ENCODE measurements around the gene MCMBP.
"Not testable (repeated sequence)": the region's sequence is repeated elsewhere in the genome, so short reads cannot be mapped to it uniquely, and the experiment has no call there.

Gene MCMBP, protein sequence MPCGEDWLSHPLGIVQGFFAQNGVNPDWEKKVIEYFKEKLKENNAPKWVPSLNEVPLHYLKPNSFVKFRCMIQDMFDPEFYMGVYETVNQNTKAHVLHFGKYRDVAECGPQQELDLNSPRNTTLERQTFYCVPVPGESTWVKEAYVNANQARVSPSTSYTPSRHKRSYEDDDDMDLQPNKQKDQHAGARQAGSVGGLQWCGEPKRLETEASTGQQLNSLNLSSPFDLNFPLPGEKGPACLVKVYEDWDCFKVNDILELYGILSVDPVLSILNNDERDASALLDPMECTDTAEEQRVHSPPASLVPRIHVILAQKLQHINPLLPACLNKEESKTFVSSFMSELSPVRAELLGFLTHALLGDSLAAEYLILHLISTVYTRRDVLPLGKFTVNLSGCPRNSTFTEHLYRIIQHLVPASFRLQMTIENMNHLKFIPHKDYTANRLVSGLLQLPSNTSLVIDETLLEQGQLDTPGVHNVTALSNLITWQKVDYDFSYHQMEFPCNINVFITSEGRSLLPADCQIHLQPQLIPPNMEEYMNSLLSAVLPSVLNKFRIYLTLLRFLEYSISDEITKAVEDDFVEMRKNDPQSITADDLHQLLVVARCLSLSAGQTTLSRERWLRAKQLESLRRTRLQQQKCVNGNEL

DNA sequence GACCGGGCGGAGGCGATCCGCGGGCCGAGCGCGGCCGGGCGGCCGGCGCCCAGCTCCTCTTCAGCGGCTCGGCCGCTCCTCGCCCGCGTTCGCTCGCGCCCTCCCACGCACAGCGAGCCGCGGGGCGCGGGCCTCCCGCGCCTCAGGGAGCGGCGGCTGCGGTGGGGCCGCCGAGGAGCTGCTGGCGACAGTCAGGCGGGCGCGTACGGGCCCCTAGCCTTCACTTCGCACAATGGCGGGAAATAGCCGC lies at the start of gene MCMBP:
Gene MCMBP, minus strand, starts transcription at position 234 of the 250 bp plus-strand sequence. CDS start 259 bp downstream, outside the sequence.
- no peak for FAIRE-seq

DNA sequence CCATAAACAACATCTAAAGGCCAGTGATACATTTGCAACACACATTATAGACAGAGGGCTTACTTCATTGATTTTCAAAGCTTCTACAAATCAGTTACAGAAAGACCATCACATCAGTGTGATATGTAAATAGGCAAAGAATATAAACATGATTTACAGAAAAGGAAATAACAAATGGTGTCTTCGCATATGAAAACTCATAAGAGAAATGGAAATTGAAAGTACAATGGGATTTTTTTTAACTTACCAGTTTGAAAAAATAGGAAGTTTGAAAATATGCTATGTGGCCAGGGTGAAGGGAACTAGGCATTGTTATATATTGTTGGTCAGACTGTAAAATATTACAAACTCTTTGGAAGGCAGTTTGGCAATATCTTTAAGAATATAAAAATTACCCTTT lies 47.2 kb upstream of the MCMBP start:
- FAIRE-seq = no peak

DNA sequence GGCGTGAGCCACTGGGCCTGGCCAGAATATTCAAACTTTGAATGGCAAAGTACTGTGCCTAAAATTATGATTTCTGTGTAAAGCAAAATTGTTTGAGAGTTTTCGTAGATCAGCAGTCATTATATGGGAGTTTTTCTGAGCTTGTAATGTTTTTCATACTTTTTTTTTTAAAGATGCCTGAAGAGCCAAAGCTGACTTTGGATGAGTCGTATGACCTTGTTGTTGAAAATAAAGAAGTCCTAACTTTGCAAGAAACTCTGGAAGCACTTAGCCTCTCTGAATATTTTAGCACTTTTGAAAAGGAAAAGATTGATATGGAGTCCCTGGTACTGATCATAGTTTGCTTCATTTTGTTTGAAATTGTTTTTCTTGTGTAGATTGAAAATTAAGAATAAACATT lies 46.6 kb upstream of the MCMBP start:
- no peak for FAIRE-seq

DNA sequence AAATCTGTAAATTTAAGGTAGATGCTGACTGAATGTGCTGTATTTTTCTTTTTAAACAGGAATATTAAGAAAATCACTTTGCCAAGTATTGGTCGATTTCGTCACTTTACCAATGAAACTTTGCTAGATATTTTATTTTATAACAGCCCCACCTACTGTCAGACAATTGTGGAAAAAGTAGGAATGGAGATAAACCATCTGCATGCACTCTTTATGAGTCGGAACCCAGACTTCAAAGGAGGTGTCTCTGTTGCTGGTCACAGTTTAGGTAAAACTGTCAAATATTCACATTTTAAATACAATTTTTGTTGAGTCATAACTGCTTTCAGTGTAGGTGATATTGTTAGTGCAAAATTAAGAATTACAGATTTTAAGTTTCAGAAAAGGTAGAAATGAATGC lies 45.1 kb upstream of the MCMBP start:
- FAIRE-seq = no peak

DNA sequence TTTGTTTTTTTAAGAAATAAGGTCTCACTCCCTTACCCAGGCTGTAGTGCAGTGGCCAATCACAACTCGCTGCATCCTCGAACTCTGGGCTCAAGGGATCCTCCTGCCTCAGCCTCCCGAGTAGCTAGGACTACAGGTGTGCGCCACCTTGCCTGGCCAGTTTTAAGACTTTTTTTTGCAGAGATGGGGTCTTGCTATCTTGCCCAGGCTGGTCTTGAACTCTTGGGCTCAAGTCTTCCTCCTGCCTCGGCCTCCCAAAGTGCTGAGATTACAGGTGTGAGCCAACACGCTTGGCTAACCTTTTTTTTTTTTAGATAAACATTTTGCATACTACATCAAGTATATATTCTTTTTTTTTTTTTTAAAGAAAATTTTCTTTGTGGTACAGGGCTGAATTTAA lies 38.0 kb upstream of the MCMBP start:
- no peak for FAIRE-seq

DNA sequence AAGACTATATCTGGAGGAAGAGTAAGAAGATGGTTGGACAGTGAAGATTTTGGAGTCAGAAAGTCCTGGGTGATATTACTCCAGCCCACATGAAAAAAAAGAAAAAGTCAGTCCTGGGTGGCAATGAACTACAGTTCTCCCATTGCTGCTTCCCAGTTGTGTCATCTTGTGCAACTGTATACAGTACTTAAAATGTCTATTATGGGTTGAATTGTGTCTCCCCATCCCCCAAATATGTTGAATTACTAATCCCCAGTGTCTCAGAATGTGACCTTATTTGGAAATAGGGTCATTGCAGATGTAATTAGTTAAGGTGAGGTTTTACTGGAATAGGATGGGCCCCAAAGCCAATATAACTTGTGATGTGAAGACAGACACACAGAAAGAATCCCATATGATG lies 35.5 kb upstream of the MCMBP start:
- no peak for FAIRE-seq

DNA sequence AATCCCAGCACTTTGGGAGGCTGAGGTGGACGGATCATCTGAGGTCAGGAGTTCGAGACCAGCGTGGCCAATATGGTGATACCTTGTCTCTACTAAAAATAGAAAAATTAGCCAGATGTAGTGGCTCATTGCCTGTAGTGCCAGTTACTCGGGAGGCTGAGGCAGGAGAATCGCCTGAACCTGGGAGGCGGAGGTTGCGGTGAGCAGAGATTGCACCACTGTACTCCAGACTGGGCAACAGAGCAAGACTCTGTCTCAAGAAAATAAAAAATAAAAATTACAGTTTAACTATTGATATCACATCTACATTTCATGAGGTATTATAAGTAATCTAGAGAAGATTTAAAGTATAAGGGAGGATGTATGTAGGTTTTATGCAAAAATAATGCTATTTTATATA lies 35.1 kb upstream of the MCMBP start:
- FAIRE-seq = not testable (repeated sequence)

DNA sequence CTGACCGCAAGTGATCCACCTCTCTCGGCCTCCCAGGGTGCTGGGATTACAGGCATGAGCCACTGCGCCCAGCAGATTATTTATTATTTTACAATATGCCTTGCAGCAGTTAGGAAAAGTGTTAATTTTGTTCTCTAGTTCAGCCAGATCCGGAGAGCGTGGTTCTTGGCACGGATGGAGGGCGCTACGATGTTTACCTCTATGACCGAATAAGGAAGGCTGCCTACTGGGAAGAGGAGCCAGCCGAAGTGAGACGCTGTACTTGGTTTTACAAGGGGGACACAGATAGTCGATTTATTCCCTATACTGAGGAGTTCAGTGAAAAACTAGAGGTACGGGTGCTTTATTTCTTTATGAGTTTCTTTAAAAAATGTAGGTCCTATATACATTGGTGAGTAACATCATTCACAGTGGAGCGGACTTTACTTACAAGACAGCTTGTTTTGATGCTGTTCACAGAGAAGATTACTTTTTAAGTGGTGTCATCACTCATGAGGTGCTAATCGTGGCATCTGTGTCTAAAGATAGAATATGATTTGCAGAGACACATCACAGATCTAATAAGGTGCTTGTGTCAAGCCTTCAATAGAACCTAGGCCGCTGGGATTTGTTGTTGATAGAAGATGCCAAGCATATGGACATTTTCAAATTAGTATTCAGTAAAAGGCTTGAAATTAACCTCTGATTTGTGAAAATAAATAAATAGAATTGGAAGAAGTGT lies 31.5 kb upstream of the MCMBP start:
- FAIRE-seq = no peak

DNA sequence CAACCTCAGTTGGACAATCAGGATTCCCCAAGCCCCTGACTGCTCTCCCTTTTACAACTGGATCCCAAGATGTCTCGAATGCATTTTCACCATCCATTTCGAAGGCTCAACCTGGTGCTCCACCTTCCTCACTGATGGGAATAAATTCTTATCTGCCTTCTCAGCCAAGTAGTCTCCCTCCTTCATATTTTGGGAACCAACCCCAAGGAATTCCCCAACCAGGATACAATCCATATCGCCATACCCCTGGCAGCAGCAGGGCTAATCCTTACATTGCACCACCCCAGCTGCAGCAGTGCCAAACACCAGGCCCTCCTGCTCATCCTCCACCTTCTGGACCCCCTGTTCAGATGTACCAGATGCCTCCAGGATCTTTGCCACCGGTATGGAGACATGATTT lies 25.9 kb upstream of the MCMBP start:
- no peak for FAIRE-seq

DNA sequence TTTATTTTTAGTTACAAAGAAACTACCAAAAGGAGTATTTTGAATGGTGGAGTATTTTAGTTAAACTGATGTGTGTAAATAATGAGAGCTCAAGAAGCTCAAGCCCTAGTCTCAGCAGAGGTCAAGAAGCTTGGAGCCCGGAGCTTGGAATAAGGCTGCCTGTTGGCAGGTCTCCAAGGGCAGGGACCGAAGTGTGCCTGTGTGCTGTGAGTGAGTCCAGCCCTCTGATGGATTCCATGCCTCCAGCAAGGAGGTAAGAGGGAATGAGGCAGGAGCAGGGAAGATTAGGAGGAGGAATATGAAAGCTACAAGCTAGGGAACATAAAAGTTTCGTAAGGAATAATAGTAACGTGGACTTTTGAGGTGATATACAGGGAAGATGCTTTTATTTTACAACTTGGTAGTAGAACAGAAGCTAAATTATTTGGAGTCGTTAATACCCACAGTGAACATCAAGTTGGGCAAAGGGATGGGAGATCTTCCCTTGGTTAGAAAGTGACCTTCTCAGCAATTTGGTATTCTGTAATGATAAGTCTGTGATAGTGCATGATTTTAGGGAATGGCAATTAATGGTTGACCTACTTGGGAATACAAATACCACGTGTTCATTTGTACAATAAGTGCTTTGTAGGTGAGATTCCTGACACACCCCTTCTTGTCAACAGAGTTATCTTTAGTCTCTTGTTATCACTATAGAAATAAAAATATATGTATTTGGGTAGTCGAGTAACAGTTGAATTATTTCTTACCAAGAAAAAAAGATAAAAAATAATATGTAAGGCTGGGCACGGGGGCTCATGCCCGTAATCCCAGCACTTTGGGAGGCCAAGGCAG lies 24.5 kb upstream of the MCMBP start:
- FAIRE-seq = no peak

DNA sequence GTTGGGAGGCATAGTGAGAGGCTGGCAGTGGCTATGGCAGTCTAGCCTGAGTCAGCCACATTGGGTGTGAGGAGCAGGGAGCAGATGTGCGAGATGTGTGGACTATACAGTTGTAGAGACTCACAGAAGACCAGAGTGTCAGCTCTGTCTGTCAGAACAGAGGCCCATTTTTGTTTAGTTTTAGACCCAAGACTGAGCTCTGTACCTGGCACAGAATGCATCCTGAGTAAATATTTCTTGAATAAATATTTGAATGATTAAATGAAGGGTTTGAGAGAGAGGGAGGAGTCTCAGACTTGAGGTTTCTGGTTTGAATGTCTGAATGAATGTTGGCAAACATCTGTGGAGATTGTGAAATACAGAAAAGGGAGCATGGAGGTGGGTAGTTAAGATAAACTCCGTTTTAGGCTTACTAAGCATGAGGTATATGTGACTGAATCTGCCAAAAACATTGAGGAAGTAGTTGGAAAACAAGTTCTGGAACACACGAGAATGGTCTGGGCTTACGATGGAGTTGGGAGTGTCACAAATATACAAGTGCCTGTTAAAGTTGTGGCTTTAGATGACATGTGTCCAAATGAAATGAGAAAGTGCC lies 23.5 kb upstream of the MCMBP start:
- no peak for FAIRE-seq

DNA sequence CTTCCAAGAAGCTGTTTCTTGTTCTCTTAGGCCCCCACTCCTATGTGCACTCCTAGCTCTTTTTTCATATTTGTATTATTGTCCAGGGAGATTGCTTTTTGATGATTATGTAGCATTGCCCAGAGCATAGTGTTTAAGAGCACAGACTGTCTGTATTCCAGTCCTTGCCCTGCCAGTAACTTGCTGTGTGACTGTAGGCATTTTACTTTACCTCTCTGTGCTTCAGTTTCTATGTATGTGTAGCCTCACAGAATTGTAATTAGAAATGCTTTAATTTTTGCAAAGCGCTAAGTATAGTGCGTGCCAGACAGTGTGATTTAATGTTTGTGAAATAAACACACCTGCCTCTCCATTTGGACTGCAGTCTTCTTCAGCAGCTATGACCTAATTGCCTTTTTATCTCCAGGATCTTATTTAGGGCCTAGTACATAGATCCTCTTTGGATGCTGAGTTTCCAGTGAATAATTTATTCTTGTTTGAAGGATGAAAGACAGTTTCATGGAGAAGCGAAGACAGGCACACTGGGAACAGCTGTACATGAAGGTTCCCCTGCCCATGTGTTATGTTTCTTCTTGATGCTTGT lies 21.3 kb upstream of the MCMBP start:
- no peak for FAIRE-seq

DNA sequence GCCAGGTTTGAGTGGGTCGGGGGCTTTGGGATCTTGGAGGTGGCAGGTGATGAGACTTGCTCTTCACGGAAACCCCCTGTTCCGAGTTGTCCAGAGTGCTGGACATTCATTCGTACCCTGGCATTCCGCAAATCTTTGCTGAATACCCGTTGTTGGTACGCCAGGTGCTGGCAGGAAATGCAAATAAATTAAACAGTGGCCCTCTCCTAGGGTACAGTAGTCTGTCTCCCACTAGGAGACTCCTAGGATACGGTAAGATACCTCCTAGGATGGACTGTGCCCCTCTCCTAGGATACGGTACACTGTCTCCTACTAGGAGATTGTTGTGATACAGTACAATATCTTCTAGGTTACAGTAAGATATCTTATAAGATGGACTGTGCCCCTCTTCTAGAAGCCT lies 20.4 kb upstream of the MCMBP start:
- no peak for FAIRE-seq

DNA sequence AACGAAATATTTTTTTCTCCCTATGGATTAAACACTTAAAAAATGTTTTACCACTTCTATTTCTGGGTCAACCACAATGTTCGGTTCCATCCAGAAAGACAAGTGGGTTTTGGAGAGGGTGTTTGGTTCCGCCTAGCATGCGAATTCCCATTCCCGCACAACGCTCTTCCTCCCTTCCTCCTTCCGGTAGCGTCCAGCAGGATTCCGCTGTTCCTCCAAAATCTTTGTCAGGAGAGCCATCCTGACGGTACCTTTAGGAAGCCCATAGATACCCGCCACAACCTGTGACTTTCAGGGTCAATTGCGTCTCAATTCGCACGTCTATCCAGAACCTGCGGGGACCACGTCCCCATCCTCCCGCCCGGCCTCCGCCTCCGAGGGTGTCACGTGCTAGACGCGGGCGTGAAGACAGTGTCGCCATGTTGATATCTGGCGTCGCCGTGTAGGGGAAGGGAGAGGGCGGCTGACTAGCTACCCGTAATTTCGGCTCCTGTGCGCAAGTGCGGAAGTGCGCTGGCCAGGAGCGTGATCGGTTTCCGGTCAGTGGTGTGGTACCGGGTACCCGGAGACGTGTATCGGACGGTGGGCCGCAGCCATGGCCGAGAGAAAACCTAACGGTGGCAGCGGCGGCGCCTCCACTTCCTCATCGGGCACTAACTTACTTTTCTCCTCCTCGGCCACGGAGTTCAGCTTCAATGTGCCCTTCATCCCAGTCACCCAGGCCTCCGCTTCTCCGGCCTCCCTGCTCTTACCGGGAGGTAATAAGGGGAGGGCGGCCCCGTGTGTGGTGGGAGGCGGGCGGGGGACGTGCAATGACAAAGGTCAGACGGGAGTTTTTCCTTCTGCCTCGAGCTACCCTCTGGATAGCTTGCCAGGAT lies 19.8 kb upstream of the MCMBP start, which contains the start of gene SEC23IP:
Gene SEC23IP, plus strand, starts transcription at position 543 of the 878 bp plus-strand sequence. Its CDS starts 53 bp downstream, at position 596.
- peak; percentile 42 for FAIRE-seq

DNA sequence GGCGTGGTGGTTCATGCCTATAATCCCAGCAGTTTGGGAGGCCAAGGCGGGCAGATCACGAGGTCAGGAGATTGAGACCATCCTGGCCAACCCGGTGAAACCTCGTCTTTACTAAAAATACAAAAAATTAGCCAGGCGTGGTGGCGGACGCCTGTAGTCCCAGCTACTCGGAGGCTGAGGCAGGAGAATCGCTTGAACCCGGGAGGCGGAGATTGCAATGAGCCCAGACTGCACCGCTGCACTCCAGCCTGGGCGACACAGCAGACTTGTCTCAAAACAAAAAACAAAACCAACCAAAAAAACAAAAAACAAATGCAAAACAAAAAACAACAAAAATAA lies 19.2 kb upstream of the MCMBP start:
- not testable (repeated sequence) for FAIRE-seq

DNA sequence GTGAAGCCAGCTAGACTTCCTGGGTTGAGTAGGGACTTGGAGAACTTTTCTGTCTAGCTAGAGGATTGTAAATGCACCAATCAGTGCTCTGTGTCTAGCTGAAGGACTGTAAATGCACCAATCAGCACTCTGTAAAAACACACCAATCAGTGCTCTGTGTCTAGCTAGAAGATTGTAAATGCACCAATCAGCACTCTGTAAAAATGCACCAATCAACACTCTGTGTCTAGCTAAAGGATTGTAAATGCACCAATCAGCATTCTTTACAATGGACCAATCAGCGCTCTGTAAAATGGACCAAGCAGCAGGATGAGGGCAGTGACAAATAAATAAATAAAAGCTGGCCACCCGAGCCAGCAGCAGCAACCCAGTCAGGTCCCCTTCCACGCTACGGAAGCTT lies 17.7 kb upstream of the MCMBP start:
- FAIRE-seq = not testable (repeated sequence)

DNA sequence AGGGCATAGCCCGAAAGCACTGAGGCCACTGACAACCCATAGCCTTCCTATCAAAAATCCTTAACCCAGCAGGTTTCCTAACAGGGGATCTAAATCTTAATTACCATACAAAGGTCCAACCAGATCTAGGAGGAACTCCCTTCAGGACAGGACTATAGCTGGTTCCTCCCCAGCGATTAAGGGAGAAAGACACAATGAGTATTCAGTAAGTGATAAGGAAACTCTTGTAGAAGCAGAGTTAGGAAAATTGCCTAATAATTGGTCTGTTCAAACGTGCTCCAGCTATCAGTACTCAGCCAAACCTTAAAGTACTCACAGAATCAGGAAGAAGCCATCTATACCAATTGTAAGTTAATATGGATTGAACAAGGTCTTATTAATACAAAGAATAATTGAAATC lies 16.6 kb upstream of the MCMBP start:
- not testable (repeated sequence) for FAIRE-seq

DNA sequence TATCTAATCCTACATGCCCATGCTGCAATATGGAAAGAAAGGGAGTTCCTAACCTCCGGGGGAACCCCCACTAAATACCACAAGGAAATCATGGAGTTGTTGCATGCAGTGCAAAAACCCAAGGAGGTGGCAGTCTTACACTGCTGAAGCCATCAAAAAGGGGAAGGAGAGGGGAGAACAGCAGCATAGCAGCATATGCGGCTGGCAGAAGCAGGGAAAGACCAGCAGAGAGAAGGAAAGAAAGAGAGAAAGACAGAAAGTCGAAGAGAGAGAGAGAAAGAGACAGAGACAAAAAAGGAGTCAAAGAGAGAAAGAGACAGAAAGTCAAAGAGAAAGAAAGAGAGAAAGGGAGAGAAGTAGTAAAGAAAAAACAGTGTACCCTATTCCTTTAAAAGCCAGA lies 16.1 kb upstream of the MCMBP start:
- FAIRE-seq = not testable (repeated sequence)

DNA sequence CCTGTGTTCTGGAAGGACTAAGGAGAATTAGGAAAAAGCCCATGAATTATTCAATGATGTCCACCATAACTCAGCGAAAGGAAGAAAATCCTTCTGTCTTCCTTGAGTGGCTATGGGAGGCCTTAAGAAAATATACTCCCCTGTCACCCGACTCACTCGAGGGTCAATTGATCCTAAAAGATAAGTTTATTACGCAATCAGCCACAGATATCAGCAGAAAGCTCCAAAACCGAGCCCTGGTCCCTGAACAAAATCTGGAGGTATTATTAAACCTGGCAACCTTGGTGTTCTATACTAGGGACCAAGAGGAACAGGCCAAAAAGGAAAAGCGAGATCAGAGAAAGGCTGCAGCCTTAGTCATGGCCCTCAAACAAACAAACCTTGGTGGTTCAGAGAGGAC lies 13.4 kb upstream of the MCMBP start:
- not testable (repeated sequence) for FAIRE-seq

DNA sequence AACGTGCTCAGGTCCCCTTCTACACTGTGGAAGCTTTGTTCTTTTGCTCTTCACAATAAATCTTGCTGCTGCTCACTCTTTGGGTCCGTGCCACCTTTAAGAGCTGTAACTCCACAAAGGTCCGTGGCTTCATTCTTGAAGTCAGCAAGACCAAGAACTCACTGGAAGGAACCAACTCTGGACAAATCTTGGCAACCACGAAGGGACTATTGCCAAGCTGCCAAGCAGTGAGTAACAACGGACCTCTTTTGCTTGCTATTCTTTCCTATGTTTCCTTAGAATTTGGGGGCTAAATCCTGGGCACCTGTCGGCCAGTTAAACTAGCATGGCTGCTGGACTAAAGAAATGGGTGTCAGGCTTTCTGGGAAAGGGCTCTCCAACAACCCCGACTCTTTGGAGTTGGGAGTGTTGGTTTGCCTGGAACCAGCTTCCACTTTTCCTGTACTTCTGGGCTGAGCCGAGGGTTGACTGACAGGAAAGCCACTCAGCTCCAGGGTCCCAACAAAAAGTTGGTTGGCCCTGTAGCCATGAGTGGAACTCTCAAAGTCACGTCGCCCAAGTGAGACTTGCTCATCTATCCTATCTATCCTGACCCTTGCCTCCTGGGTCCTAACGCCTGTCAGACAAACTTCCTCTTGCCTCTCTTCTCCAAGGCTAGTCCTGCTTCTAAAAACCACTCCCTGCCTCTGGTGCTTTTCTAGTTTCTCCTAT lies 11.4 kb upstream of the MCMBP start:
- not testable (repeated sequence) for FAIRE-seq

DNA sequence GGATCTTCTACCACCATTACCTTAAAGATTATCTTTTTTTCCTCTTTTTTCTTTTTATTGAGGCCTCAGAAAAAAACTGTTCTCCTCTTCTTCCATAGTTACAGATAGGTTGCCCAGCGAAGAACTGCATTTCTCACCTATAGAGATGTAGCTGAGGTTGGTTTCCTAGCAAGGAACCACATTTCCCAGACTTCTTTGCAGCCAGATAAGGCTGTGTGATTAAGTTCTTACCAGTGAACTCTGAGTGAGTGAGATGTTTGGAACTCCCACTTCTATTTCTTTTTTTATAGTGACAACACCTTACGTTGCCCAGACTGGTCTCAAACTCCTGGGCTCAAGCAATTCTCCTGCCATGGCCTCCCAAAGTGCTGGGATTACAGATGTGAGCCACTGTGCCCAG lies 5.9 kb upstream of the MCMBP start:
- FAIRE-seq = no peak

Data from TTC549 (cell line).